Activated CD4-positive, alpha-beta T cell treated with anti-CD3 and anti-CD28 coated beads, Interleukin-10, Interleukin-2, amounts not matched to agents 100 ng/mL and 50 ng/mL, durations not matched to agents 16 hours and 8 hours (primary cell): ENCODE measurements around the gene PAF1.

Source experiments
- DNase-seq: peaks from one replicate; pipeline ENCODE4 v3.0.0-alpha.2; 2020

PAF1 gene

GRCh38 chr19:39390751-39391437 lies at the start of gene PAF1, which contains the start of gene MED29:
TSS of gene PAF1 (minus strand) at chr19:39391106. CDS start at chr19:39390864, 242 bp downstream.
TSS of gene MED29 (plus strand) at chr19:39391378. CDS start at chr19:39391423, 45 bp downstream.
- DNase-seq = peak; percentile 99

- no peak for DNase-seq
Observed at GRCh38 chr19:39438270-39438934, 47.5 kb upstream of the PAF1 start.

GRCh38 chr19:39436350-39436716 lies 45.4 kb upstream of the PAF1 start:
- DNase-seq = no peak

- peak; percentile 99 for DNase-seq
Observed at GRCh38 chr19:39435499-39436349, 44.8 kb upstream of the PAF1 start, which contains the start of gene RPS16. TSS of gene RPS16 (minus strand) at chr19:39435949. CDS start at chr19:39435895, 54 bp downstream.

- no peak for DNase-seq
Observed at GRCh38 chr19:39434123-39435076, 43.5 kb upstream of the PAF1 start.

GRCh38 chr19:39433480-39434079 lies 42.7 kb upstream of the PAF1 start:
- no peak for DNase-seq

GRCh38 chr19:39432677-39433025 lies 41.7 kb upstream of the PAF1 start:
- no peak for DNase-seq

- DNase-seq = peak; percentile 91
Observed at GRCh38 chr19:39430675-39431593, 40.0 kb upstream of the PAF1 start.

GRCh38 chr19:39428283-39429112 lies 37.6 kb upstream of the PAF1 start:
- DNase-seq = no peak

GRCh38 chr19:39427707-39428106 lies 36.8 kb upstream of the PAF1 start:
- DNase-seq = no peak

- DNase-seq = no peak
Observed at GRCh38 chr19:39426170-39426569, 35.3 kb upstream of the PAF1 start.

GRCh38 chr19:39425744-39426143 lies 34.8 kb upstream of the PAF1 start:
- DNase-seq = no peak

GRCh38 chr19:39424934-39425333 lies 34.0 kb upstream of the PAF1 start:
- no peak for DNase-seq

GRCh38 chr19:39423258-39424086 lies 32.6 kb upstream of the PAF1 start:
- no peak for DNase-seq

GRCh38 chr19:39422020-39422419 lies 31.1 kb upstream of the PAF1 start:
- no peak for DNase-seq

GRCh38 chr19:39420769-39421168 lies 29.9 kb upstream of the PAF1 start:
- DNase-seq = no peak

- DNase-seq = no peak
Observed at GRCh38 chr19:39419003-39419402, 28.1 kb upstream of the PAF1 start.

GRCh38 chr19:39417463-39418181 lies 26.7 kb upstream of the PAF1 start:
- no peak for DNase-seq
